Measurements from ENCODE around the gene PPM1N. TPM values are rescaled to one million over a fixed set of nuclear protein-coding genes. Genes with fewer than 3 reads are reported as not detected.

The PPM1N gene
- total and polyA plus RNA-seq, 2 of the 13 experiments (the other 11 are each of a cell fraction or from before 2014, with no cell fraction given): 0.31 to 1.8 TPM

DNA sequence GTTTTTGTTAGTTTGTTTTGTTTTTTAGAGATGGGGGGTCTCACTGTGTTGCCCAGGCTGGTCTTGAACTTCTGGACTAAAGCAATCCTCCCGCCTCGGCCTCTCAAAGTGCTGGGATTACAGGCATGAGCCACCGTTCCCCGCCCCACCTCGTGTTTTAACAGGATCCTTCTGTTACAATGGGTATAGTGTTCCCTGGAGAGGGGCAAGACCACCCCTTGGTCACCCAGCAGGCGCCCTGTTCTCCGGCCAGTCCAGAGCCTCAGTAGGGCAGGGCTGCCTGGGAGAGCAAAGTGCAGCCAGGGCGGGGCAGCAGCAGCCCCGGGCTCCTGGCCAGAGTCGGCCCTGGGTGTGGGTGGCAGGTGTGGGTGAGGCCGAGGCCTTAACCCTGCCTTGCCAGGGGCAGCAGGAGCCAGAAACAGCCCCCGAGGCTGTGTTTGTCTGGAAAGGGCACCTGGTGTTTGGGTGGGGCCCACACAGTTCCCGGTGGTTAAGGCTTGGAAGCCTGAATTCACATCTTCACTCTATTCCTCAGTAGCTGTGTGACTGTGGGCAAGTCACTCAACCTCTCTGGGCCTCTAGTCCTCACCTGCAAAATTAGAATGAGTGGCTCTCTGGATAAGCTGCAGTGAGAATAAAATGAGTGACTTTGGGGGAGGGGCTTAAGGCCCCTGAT lies 16.3 kb downstream of the PPM1N start:
- BruUV-seq (replicated peaks): no TSS peak
- DNase-seq (ENCODE audit: low spot score): peak; percentile 95
- TF ChIP-seq, protein P1, sequence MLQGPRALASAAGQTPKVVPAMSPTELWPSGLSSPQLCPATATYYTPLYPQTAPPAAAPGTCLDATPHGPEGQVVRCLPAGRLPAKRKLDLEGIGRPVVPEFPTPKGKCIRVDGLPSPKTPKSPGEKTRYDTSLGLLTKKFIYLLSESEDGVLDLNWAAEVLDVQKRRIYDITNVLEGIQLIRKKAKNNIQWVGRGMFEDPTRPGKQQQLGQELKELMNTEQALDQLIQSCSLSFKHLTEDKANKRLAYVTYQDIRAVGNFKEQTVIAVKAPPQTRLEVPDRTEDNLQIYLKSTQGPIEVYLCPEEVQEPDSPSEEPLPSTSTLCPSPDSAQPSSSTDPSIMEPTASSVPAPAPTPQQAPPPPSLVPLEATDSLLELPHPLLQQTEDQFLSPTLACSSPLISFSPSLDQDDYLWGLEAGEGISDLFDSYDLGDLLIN (CRISPR knock-in tag; IDR thresholded peaks at IDR 0.05; ENCODE audit: borderline replicate concordance): no peak
- TF ChIP-seq, protein P2, sequence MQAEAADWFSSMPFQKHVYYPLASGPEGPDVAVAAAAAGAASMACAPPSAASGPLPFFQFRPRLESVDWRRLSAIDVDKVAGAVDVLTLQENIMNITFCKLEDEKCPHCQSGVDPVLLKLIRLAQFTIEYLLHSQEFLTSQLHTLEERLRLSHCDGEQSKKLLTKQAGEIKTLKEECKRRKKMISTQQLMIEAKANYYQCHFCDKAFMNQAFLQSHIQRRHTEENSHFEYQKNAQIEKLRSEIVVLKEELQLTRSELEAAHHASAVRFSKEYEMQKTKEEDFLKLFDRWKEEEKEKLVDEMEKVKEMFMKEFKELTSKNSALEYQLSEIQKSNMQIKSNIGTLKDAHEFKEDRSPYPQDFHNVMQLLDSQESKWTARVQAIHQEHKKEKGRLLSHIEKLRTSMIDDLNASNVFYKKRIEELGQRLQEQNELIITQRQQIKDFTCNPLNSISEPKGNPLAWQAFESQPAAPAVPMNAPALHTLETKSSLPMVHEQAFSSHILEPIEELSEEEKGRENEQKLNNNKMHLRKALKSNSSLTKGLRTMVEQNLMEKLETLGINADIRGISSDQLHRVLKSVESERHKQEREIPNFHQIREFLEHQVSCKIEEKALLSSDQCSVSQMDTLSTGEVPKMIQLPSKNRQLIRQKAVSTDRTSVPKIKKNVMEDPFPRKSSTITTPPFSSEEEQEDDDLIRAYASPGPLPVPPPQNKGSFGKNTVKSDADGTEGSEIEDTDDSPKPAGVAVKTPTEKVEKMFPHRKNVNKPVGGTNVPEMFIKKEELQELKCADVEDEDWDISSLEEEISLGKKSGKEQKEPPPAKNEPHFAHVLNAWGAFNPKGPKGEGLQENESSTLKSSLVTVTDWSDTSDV (CRISPR knock-in tag; IDR thresholded peaks at IDR 0.05): no peak
- no peak for TF ChIP-seq SMARCC2 (IDR thresholded peaks at IDR 0.05)
- TF ChIP-seq PAF1 (CRISPR knock-in tag; IDR thresholded peaks at IDR 0.05): no peak
- TF ChIP-seq ZNF670 (CRISPR knock-in tag; IDR thresholded peaks at IDR 0.05; ENCODE audit: borderline replicate concordance): no peak
- no peak for TF ChIP-seq PHF20 (CRISPR knock-in tag; IDR thresholded peaks at IDR 0.05)
- TF ChIP-seq MNT (IDR thresholded peaks at IDR 0.05): no peak
- TF ChIP-seq ERF (CRISPR knock-in tag; IDR thresholded peaks at IDR 0.05): peak; percentile 72
- no peak for TF ChIP-seq TSC22D2 (CRISPR knock-in tag; IDR thresholded peaks at IDR 0.05; ENCODE audit: borderline replicate concordance)
- TF ChIP-seq GRHL1 (CRISPR knock-in tag; conservative IDR thresholded peaks at IDR 0.05): no peak
- TF ChIP-seq, protein P3, sequence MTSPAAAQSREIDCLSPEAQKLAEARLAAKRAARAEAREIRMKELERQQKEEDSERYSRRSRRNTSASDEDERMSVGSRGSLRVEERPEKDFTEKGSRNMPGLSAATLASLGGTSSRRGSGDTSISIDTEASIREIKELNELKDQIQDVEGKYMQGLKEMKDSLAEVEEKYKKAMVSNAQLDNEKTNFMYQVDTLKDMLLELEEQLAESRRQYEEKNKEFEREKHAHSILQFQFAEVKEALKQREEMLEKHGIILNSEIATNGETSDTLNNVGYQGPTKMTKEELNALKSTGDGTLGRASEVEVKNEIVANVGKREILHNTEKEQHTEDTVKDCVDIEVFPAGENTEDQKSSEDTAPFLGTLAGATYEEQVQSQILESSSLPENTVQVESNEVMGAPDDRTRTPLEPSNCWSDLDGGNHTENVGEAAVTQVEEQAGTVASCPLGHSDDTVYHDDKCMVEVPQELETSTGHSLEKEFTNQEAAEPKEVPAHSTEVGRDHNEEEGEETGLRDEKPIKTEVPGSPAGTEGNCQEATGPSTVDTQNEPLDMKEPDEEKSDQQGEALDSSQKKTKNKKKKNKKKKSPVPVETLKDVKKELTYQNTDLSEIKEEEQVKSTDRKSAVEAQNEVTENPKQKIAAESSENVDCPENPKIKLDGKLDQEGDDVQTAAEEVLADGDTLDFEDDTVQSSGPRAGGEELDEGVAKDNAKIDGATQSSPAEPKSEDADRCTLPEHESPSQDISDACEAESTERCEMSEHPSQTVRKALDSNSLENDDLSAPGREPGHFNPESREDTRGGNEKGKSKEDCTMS (CRISPR knock-in tag; conservative IDR thresholded peaks at IDR 0.05): no peak
- TF ChIP-seq, protein P4, sequence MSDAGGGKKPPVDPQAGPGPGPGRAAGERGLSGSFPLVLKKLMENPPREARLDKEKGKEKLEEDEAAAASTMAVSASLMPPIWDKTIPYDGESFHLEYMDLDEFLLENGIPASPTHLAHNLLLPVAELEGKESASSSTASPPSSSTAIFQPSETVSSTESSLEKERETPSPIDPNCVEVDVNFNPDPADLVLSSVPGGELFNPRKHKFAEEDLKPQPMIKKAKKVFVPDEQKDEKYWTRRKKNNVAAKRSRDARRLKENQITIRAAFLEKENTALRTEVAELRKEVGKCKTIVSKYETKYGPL (CRISPR knock-in tag; IDR thresholded peaks at IDR 0.05): no peak
- TF ChIP-seq FOXA3 (CRISPR knock-in tag; IDR thresholded peaks at IDR 0.05): peak; percentile 59

More for the DNA sequence above, 16.3 kb downstream of the PPM1N start:
- Histone ChIP-seq H3K27ac (ENCODE audit: extremely low read length, insufficient read depth, low read length) (peak overlapping the region; percentile 76), H3K9ac (ENCODE audit: insufficient read depth, low read depth, low read length) (peak overlapping the region; percentile 57), H3K4me2 (ENCODE audit: low read depth, low read length) (peak overlapping the region; percentile 61), H2AFZ (ENCODE audit: low read length) (no peak overlapping the region), H3K79me2 (ENCODE audit: insufficient read depth, low read length) (peaks cover 48% of the 10 kb centered on the region), H3K9me3 (ENCODE audit: low read length) (no peaks in the 10 kb centered on the region), H3K4me3 (replicated peaks in 1 of 3; ENCODE audit: insufficient read depth in 1 of 3, low read depth in 2 of 3, low read length in 3 of 3) (peak overlapping the region in 1 of 3 experiments; percentile 48; a peak in 2 of 6 replicates), H3K36me3 (replicated peaks in 1 of 2; ENCODE audit: control insufficient read depth in 1 of 2, insufficient read depth in 2 of 2, low read length in 2 of 2) (peaks cover 11 to 19% of the 10 kb centered on the region in 2 experiments; a peak in 4 of 5 replicates), H4K20me1 (ENCODE audit: insufficient read depth, low read length) (peaks cover 10% of the 10 kb centered on the region), H3K27me3 (ENCODE audit: control insufficient read depth in 1 of 2, insufficient read depth in 2 of 2, low read length in 2 of 2) (no peaks in the 10 kb centered on the region; a peak in 1 of 5 replicates), H3K4me1 (ENCODE audit: insufficient read depth, low read length) (peaks cover 89% of the 10 kb centered on the region)
- peak; percentile 85 for FAIRE-seq
- ChIA-PET POLR2A (no interaction called here), CTCF (ENCODE audit: low intra/inter-chr PET ratio, low total read pairs) (no interaction called here)
- ATAC-seq: peak; percentile 95
- intact Hi-C loops (cut with micrococcal nuclease; ENCODE audit: unreplicated experiment) (loop anchor here (2.0 kb wide), 1 partner anchor 22 kb away; no protein-coding TSS in a partner anchor), in situ Hi-C loops (cut with HindIII; ENCODE audit: extremely low pct_ligation_motif_present, low pct_unique_long_range_greater_than_20kb) (no loop called here)
- WGBS (ENCODE audit: low lambda C conversion rate): 0% methylated on average over 3 of the region's 13 CpGs
